Nephron progenitor cell (in vitro differentiated cells): ENCODE results near the gene PRPF6.
A peak's percentile ranks its signal among the peaks of the same experiment; 100 is the strongest.

Experiments
- DNase-seq: peaks from one replicate; pipeline ENCODE4 v3.0.0; 2021
- H3K27ac Mint-ChIP-seq: 2 replicates; pipeline ENCODE4 v1.8.0; 2021; ENCODE audit warnings: mild to moderate bottlenecking, moderate library complexity, mixed read lengths
- H3K27me3 Mint-ChIP-seq: 2 replicates; pipeline ENCODE4 v1.8.0; 2021; ENCODE audit warnings: mild to moderate bottlenecking, low read depth, mixed read lengths; ENCODE audit not compliant: poor library complexity
- H3K36me3 Mint-ChIP-seq: 2 replicates; pipeline ENCODE4 v1.8.0; 2021; ENCODE audit warnings: low read depth, mixed read lengths
- H3K4me1 Mint-ChIP-seq: 2 replicates; pipeline ENCODE4 v1.8.0; 2021; ENCODE audit warnings: mixed read lengths
- H3K4me3 Mint-ChIP-seq: 2 replicates; pipeline ENCODE4 v1.8.0; 2021; ENCODE audit warnings: mild to moderate bottlenecking, moderate library complexity, mixed read lengths
- H3K9me3 Mint-ChIP-seq: 2 replicates; pipeline ENCODE4 v1.8.0; 2021; ENCODE audit warnings: mild to moderate bottlenecking, moderate library complexity, mixed read lengths
- TF ChIP-seq, protein P1 (sequence below): fragments of 200-600 bp; sonication (generic); IDR thresholded peaks from 2 replicates; pipeline ENCODE4 v1.5.0; 2021; ENCODE audit warnings: antibody characterized with exemption

The PRPF6 gene, protein sequence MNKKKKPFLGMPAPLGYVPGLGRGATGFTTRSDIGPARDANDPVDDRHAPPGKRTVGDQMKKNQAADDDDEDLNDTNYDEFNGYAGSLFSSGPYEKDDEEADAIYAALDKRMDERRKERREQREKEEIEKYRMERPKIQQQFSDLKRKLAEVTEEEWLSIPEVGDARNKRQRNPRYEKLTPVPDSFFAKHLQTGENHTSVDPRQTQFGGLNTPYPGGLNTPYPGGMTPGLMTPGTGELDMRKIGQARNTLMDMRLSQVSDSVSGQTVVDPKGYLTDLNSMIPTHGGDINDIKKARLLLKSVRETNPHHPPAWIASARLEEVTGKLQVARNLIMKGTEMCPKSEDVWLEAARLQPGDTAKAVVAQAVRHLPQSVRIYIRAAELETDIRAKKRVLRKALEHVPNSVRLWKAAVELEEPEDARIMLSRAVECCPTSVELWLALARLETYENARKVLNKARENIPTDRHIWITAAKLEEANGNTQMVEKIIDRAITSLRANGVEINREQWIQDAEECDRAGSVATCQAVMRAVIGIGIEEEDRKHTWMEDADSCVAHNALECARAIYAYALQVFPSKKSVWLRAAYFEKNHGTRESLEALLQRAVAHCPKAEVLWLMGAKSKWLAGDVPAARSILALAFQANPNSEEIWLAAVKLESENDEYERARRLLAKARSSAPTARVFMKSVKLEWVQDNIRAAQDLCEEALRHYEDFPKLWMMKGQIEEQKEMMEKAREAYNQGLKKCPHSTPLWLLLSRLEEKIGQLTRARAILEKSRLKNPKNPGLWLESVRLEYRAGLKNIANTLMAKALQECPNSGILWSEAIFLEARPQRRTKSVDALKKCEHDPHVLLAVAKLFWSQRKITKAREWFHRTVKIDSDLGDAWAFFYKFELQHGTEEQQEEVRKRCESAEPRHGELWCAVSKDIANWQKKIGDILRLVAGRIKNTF

GRCh38 chr20:63980806-63981728 lies at the start of gene PRPF6:
TSS of gene PRPF6 (plus strand) at chr20:63981132. CDS start at chr20:63981246, 114 bp downstream.
- peaks cover 36% of the 10 kb centered on the region for H3K36me3 Mint-ChIP-seq
- peak; percentile 94 for DNase-seq
- H3K27me3 Mint-ChIP-seq: peaks cover 43% of the 10 kb centered on the region
- TF ChIP-seq, protein P1, sequence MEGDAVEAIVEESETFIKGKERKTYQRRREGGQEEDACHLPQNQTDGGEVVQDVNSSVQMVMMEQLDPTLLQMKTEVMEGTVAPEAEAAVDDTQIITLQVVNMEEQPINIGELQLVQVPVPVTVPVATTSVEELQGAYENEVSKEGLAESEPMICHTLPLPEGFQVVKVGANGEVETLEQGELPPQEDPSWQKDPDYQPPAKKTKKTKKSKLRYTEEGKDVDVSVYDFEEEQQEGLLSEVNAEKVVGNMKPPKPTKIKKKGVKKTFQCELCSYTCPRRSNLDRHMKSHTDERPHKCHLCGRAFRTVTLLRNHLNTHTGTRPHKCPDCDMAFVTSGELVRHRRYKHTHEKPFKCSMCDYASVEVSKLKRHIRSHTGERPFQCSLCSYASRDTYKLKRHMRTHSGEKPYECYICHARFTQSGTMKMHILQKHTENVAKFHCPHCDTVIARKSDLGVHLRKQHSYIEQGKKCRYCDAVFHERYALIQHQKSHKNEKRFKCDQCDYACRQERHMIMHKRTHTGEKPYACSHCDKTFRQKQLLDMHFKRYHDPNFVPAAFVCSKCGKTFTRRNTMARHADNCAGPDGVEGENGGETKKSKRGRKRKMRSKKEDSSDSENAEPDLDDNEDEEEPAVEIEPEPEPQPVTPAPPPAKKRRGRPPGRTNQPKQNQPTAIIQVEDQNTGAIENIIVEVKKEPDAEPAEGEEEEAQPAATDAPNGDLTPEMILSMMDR: peak; percentile 65
- H3K27ac Mint-ChIP-seq: peak within 1 kb of the TSS; percentile 97
- H3K4me3 Mint-ChIP-seq: peak within 1 kb of the TSS; percentile 95
- H3K4me1 Mint-ChIP-seq: peaks cover 43% of the 10 kb centered on the region
- H3K9me3 Mint-ChIP-seq: no peaks in the 10 kb centered on the region

GRCh38 chr20:63931735-63932134 lies 49.2 kb upstream of the PRPF6 start:
- TF ChIP-seq, protein P1: no peak
- Mint-ChIP-seq H3K27ac (no peak overlapping the region), H3K4me1 (peaks cover 19% of the 10 kb centered on the region), H3K27me3 (no peaks in the 10 kb centered on the region), H3K9me3 (no peaks in the 10 kb centered on the region), H3K36me3 (peaks cover 70% of the 10 kb centered on the region), H3K4me3 (no peak overlapping the region)
- DNase-seq: no peak

GRCh38 chr20:63932606-63933160 lies 48.2 kb upstream of the PRPF6 start:
- peaks cover 19% of the 10 kb centered on the region for H3K4me1 Mint-ChIP-seq
- no peak for DNase-seq
- H3K36me3 Mint-ChIP-seq: peaks cover 69% of the 10 kb centered on the region
- no peak overlapping the region for H3K4me3 Mint-ChIP-seq
- H3K9me3 Mint-ChIP-seq: no peaks in the 10 kb centered on the region
- no peak overlapping the region for H3K27ac Mint-ChIP-seq
- TF ChIP-seq, protein P1: no peak
- no peaks in the 10 kb centered on the region for H3K27me3 Mint-ChIP-seq

DNA sequence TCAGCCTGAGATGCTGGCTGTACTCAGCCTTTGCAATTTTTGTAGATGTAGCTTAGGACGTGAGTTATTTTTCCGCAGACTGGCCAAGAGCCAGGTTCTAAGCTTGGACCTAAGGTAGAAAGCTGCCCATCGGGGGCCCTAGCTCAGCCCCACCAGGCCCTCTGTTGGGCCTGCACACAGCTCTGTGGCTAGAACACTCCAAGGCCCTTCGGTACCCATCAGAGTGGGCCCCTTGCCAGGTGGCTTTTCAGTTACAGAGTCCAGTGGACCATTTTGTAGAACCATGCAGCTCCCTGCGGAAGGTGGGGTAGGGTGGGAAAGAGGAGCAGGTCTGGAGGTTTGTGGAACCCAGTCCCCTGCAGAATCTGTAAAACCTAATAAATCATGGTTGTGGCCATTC lies 47.3 kb upstream of the PRPF6 start:
- Mint-ChIP-seq H3K27ac (peak overlapping the region; percentile 42), H3K27me3 (no peaks in the 10 kb centered on the region), H3K9me3 (no peaks in the 10 kb centered on the region), H3K36me3 (peaks cover 66% of the 10 kb centered on the region), H3K4me1 (peaks cover 19% of the 10 kb centered on the region), H3K4me3 (no peak overlapping the region)
- TF ChIP-seq, protein P1: no peak
- no peak for DNase-seq
